ENCODE results near the gene ASH1L.
A peak's percentile ranks its signal among the peaks of the same experiment; 100 is the strongest.
"Not testable (repeated sequence)": the region's sequence is repeated elsewhere in the genome, so short reads cannot be mapped to it uniquely, and the experiment has no call there.

Gene ASH1L

DNA sequence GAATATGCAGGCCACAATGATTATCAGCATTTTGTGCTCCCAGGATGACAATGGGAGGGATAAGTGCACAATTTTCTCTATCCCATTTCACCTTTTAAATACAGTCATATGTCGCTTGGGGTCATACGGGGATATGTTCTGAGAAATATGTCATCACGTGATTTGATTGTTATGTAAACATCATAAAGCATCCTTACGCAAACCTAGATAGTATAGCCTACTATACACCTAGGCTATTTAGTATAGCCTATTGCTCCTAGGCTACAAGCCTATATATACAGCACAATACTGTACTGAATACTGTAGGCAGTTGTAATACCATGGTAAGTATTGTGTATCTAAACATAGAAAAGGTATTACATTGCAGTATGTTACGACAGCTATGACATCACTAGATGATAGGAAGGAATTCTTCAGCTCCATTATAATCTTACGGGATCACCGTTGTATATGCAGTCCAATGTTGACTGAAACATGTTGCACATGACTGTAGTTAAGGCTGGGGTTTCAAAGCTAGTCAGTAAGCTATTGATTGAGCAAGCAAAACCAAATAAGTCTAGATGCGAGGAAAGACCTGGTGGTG, 223.0 kb downstream of the ASH1L start:
- DNase-seq (ENCODE audit: low read depth in 1 of 2, low spot score in 1 of 2): no peak

DNA sequence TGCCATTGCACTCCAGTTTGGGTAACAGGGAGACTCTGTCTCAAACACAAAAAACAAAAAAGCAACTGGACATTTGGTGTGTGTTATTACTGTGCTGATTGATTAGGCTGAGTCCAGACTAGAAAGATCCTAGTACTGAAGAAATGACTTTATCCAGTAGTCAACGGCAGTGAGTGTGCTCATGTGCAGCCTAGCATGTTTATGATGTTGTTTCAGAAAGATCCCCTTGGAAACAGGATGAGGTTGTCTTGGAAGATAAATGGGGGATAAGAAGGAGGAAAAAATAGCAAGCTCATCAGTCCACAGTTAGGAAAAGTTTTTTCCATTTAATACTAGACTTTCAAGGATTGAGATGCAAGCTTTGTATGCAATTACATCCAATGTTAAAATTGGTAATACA, 227.6 kb downstream of the ASH1L start:
- DNase-seq (ENCODE audit: low read depth in 1 of 2, low spot score in 1 of 2): no peak

DNA sequence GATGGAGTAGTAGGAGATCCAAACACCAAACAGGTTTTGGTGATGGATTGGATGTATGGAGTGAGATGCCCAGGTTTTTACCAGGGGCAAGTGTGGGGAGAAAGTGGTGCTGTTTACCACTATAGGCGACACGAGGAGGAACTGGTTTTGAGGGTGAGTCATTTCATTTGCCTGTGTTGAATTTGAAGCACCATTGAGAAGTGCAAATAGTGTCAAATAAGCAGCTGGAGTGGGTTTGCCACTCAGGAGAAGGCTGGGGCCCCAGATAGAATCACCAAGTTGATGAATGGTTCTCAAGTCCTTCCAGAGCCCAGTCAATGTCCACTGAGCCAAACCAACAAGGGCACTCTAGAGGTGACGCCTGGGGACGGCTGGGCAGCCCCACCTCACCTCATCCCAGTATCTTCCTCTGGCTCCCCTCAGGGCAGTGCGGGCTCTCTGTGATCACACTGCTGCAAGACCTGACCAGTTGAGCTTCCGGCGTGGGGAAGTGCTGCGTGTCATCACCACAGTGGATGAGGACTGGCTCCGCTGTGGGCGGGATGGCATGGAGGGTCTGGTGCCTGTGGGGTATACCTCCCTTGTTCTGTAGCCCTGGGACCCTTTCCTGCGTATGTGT, 232.5 kb downstream of the ASH1L start:
- no peak for DNase-seq (ENCODE audit: low read depth in 1 of 2, low spot score in 1 of 2)

- DNase-seq (ENCODE audit: low read depth in 1 of 2, low spot score in 1 of 2): not testable (repeated sequence)
Observed at GRCh38 chr1:155328856-155329255, 233.7 kb downstream of the ASH1L start.

- DNase-seq (ENCODE audit: low read depth in 1 of 2, low spot score in 1 of 2): no peak
Observed at GRCh38 chr1:155327981-155328380, 234.6 kb downstream of the ASH1L start.

DNA sequence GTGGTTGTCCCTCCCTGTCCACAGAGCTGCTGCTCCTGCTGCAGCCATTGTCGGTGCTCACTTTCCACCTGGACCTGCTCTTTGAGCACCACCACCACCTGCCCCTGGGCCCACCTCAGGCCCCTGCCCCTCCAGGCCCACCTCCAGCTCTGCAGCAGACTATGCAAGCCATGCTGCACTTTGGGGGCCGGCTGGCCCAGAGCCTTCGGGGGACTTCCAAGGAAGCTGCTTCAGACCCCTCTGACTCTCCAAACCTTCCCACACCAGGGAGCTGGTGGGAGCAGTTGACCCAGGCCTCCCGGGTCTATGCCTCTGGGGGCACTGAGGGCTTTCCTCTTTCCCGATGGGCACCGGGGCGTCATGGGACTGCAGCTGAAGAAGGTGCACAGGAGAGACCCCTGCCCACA, 236.0 kb downstream of the ASH1L start:
- no peak for DNase-seq (ENCODE audit: low read depth in 1 of 2, low spot score in 1 of 2)

DNA sequence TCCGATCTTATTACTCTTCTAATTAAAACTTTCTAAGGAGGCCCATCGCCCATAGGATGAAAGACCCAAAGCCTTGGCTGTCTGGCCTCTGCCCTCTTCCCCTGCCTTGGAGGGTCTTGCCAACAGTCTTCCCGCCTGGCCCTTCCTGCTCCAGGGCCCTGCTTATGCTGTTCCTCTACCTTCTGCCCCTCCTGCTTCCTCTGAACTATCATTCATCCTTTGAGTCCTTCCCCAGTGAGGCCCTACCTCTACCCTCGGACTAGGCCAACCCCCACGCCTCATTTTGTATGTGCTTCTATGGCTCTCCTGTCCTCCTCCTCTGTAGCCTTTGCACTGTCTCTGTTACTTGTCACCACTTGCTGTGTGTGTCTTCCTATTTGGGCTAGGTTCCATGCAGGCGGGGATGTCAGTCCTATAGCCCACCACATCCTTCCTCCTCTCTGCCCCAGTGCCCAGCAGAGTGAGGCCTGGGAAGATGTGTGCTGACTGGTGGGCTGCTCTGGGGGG, 236.5 kb downstream of the ASH1L start:
- no peak for DNase-seq (ENCODE audit: low read depth in 1 of 2, low spot score in 1 of 2)

- DNase-seq (ENCODE audit: low read depth in 1 of 2, low spot score in 1 of 2): no peak
Observed at GRCh38 chr1:155325603-155325893, 237.1 kb downstream of the ASH1L start.

DNA sequence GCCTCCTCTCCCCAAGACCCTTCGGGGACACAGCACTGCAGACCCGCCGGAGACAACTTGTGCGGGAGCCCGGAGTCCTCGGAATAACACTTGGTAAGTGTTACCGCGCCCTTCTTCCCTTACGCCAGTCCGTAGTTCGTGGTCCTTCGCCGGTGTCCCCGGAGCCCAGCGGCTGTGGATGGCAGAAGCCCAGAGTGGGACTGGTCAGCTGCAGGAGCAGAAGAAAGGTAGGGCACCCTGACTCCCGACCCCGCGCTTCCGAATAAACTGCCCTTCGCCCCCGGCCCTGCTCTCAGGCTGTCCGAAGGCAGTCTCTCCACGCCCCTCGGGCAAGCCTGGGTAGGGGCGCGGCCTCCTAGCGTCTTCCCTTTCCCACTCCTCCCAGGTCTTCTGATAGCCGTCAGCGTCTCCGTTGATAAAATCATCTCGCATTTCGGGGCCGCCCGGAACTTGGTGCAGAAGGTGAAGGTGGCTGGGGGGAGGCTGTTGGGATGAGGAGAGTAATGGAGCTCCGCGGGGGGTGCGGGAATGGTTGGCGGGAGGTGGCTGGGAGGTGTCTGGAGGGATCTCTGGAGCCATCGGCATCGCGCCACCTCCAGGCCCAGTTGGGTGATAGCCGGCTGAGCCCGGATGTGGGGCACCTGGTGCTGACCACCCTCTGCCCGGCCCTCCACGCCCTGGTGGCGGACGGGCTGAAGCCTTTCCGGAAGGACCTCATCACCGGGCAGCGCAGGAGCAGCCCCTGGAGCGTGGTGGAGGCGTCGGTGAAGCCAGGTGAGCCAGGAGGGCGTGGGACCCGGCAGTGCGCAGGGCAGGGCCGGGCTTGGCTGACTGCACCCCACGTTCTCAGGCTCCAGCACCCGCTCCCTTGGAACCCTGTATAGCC, 237.6 kb downstream of the ASH1L start:
- no peak for DNase-seq (ENCODE audit: low read depth in 1 of 2, low spot score in 1 of 2)

DNA sequence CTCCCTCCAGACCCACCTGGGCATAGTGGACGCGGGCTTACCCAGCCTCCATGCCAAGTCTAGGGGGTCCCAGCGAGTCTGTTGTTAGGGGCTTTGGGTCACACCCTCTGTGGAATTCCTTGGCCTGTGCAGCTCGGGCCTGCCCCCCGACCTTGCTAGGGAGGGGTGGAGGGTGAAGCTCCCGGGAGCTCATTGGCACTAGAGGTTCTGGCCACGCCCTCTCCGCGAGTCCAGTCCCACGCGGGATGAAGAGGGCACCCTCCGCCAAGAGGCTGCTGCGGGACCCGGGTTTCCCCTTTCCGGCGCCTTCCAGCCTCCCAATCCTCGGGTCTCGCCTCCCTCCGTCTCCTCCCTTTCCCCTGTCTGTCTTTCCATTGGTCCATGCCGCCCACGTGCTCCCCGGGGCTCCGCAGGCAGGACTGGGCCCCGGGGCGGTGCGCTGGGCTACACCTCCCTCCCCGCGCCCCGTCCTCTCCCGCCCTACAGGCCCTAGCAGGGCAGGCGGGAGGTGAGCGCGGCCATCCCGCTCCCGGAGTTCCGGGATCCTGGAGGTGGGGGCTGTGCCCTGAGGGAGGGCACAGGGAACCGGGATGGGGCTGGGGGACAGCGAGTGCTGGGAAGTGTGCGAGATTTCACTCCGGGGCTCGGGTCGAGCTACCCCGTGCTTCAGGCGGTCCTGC, 238.4 kb downstream of the ASH1L start:
- DNase-seq (ENCODE audit: low read depth in 1 of 2, low spot score in 1 of 2): peak; percentile 77 to 88

DNA sequence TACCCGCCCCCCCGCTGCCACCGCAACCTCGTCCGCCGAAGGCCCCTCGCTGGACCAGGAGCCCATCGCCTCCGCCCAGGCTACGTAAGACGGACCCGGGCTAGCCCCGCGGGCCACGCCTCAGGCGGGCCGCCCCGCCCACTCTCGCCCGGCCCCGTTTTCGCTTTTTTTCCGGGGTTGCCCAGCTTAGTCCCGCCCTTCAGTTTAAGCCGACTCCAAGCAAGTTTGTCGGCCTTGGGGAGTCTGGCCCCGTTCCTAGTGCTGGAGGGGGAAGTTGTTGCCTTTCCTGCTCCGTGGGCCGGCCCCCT, 238.9 kb downstream of the ASH1L start:
- peak; percentile 59 to 72 for DNase-seq (ENCODE audit: low read depth in 1 of 2, low spot score in 1 of 2)

DNA sequence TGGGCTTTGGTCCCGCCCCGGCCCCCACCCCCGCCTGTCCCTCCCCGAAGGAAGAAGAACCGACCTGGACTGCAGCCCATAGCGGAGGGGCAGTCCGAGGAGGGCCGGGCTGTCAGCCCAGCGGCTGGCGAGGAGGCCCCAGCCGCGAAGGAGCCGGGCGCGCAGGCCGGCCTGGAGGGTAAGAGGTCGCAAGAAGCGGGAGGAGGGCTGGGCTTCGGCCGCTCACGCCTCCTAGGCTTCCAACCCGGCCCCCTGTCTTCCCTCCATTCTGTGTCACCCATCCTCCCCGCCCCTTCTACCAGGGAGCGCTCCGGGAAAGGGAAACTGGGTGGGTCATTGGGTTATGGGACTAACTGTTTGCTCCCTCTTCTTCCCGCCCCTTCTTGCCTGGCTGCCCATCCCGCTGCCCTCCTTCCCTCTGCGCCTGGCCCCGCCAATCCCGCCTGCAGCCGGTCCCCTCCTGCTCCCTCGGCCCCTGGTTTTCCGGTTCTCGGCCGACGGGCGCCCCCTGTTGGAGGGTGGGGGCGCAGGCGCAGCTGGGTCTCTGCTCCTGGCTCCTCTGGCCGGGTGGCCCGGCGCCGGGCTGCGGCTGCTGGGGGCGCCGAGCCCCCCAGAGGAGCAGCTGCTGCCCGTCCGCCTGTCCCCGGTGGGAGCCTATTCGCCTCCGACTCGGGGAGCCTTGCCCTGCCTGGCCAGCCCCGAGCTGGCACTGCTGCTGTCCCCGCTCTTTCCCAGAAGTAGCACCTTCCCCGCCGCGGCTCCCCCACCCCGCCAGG, 239.5 kb downstream of the ASH1L start:
- peak; percentile 75 to 88 for DNase-seq (ENCODE audit: low read depth in 1 of 2, low spot score in 1 of 2)

DNA sequence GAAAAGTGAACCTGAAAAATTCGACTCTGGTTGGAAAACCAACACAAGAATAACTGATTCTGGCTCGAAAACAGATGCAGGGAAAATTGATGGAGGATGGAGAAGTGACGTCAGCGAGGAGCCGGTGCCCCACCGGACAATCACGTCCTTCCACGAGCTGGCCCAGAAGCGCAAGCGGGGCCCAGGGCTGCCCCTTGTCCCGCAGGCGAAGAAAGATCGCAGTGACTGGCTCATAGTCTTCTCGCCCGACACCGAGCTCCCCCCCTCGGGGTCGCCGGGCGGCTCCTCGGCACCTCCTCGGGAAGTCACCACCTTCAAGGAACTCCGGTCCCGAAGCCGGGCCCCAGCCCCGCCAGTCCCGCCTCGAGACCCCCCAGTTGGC, 240.0 kb downstream of the ASH1L start:
- DNase-seq (ENCODE audit: low read depth in 1 of 2, low spot score in 1 of 2): no peak

DNA sequence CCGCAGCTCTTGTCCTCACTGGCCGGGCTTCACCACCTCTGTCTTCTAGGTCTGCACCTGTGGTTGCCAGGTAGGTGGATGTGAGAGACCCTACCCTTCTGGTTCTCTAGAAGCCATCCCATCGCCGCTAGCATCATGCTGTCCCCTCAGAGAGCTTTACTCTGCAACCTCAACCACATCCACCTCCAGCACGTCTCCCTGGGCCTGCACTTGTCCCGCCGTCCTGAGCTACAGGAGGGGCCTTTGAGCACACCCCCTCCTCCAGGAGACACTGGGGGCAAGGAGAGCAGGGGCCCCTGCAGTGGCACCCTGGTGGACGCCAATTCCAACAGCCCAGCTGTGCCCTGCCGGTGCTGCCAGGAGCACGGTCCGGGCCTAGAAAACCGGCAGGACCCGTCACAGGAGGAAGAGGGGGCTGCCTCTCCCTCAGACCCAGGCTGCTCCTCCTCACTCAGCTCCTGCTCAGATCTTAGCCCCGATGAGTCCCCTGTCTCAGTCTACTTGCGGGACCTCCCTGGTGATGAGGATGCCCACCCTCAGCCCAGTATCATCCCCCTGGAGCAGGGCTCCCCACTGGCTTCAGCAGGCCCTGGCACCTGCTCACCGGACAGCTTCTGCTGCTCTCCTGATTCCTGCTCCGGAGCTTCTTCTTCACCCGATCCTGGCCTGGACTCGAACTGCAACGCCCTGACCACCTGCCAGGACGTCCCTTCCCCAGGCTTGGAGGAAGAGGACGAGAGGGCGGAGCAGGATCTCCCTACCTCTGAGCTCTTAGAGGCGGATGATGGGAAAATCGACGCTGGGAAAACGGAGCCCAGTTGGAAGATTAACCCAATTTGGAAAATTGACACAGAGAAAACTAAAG, 240.7 kb downstream of the ASH1L start:
- DNase-seq (ENCODE audit: low read depth in 1 of 2, low spot score in 1 of 2): no peak

- DNase-seq (ENCODE audit: low read depth in 1 of 2, low spot score in 1 of 2): peak; percentile 30 to 62
Observed at GRCh38 chr1:155320661-155321617, 241.7 kb downstream of the ASH1L start, which contains the start of gene RUSC1. Gene RUSC1, plus strand, starts transcription at chr1:155320894. Its CDS starts 880 bp downstream, at chr1:155321774.

GRCh38 chr1:155320252-155320651, 242.4 kb downstream of the ASH1L start:
- no peak for DNase-seq (ENCODE audit: low read depth in 1 of 2, low spot score in 1 of 2)

GRCh38 chr1:155319536-155319935, 243.1 kb downstream of the ASH1L start:
- DNase-seq (ENCODE audit: low read depth in 1 of 2, low spot score in 1 of 2): no peak

DNA sequence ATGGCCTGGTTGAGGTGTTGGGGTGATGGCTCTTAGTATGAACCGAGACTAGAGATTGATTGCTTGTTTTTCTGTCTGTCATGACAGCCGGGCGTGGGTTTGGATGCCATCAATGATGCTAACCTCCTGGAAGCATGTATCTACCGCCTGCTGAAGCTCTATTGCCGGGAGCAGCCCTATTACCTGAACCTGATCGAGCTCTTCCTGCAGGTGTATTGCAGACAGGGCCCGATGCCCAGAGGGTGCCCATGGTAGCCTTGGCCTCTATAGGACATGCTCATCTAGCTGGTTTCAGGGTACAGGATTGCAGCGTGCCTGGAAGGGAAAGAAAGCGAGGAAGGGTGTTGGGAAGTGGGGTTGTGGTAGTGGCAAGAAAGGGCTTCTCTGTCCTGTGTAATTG, 244.5 kb downstream of the ASH1L start:
- no peak for DNase-seq (ENCODE audit: low read depth in 1 of 2, low spot score in 1 of 2)

DNA sequence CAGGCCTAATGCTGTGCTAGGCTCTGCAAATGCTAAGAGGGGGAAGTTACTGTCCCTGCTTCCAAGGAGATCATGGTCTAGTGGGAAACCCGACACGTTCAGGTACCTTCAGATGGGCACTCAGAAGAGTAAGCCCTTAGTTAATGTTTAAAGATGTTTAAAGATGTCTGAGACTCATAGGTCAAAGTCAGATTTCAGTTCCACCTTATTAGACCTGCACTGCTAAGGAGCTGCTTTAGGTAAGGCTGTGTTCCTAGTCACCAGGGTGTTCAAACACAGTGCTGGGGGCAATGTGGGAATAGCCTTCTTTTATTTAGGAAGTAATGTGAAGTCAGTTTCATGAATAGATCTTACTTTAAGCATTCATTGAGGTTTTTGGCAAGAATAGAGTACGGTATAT, 245.7 kb downstream of the ASH1L start:
- DNase-seq (ENCODE audit: low read depth in 1 of 2, low spot score in 1 of 2): no peak
